K562 (cell line): Measurements from ENCODE around the gene TM7SF2. TPM values are rescaled to one million over a fixed set of nuclear protein-coding genes. Genes with fewer than 3 reads are reported as not detected.

Experiments
- BCOR ChIP-seq: fragments of 450-650 bp; IDR thresholded peaks from 2 replicates; pipeline ENCODE4 v1.6.1; 2016
- CBFA2T3 ChIP-seq: fragments of 450-650 bp; IDR thresholded peaks from 2 replicates; pipeline ENCODE4 v1.6.1; 2017
- MTA3 ChIP-seq: fragments of 450-650 bp; formaldehyde crosslinking; IDR thresholded peaks from 2 replicates; pipeline ENCODE4 v1.6.1; 2017; ENCODE audit warnings: mild to moderate bottlenecking, borderline replicate concordance
- TEAD2 ChIP-seq: fragments of 450-650 bp; IDR thresholded peaks from 2 replicates; pipeline ENCODE4 v1.6.1; 2016; ENCODE audit warnings: missing genetic modification characterization, control low read depth, missing compliant biosample characterization
- TOE1 ChIP-seq, 2 experiments: fragments of 450-650 bp in 1 of 2; sonication (generic) in 1 of 2; formaldehyde crosslinking in 1 of 2; IDR thresholded peaks; 2 replicates each; pipeline versions ENCODE4 v1.7.1 to v1.8.0; 2016 to 2022; ENCODE audit warnings: borderline replicate concordance in 2 of 2, mild to moderate bottlenecking in 2 of 2, antibody characterized with exemption in 1 of 2, inconsistent platforms in 1 of 2, low read depth in 1 of 2, missing genetic modification reagents in 1 of 2, moderate library complexity in 1 of 2
- ZFPM2 ChIP-seq: fragments of 250-450 bp; sonication (Bioruptor Pico); IDR thresholded peaks from 2 replicates; pipeline ENCODE4 v1.5.1; 2022; ENCODE audit warnings: mild to moderate bottlenecking
- ZNF407 ChIP-seq: fragments of 450-650 bp; IDR thresholded peaks from 2 replicates; pipeline ENCODE4 v1.6.1; 2016; ENCODE audit warnings: low read depth
- polyA plus RNA-seq, 8 experiments: library from polyadenylated mRNA; depleted of rRNA in 4 of 8; stranded (reverse) in 5 of 8; unstranded in 3 of 8; fragments of >200 nt; fragmentation: Nextera tagmentation in 2 of 8; fragmentation: Illumina TruSeq in 1 of 8; extraction: Ambion mirVana in 2 of 8; extraction: Trizol in 1 of 8; gene quantifications; 2 replicates each; pipeline versions ENCODE4 v1.2.1 to v1.2.3, GENCODE V29; 2011 to 2014; ENCODE audit warnings: inconsistent platforms in 1 of 8, missing spikeins in 1 of 8
- total RNA-seq, 7 experiments: library from RNA; depleted of rRNA in 6 of 7; stranded (reverse); fragments of >200 nt in 6 of 7; fragmentation: Illumina TruSeq in 2 of 7; extraction: Trizol in 2 of 7; gene quantifications; 2 replicates each; pipeline versions ENCODE4 v1.2.1 to v1.2.3, GENCODE V29; 2011 to 2021; ENCODE audit warnings: low replicate concordance in 1 of 7
- TF ChIP-seq, protein P1 (sequence below): fragments of 450-650 bp; IDR thresholded peaks from 2 replicates; pipeline ENCODE4 v1.6.1; 2017; ENCODE audit warnings: antibody characterized with exemption, mild to moderate bottlenecking

Gene TM7SF2
- total and polyA plus RNA-seq, 9 of the 15 experiments (the other 6 are each of a cell fraction or from before 2014, with no cell fraction given) = 1.2 to 22.0 (median 14.3) TPM

DNA sequence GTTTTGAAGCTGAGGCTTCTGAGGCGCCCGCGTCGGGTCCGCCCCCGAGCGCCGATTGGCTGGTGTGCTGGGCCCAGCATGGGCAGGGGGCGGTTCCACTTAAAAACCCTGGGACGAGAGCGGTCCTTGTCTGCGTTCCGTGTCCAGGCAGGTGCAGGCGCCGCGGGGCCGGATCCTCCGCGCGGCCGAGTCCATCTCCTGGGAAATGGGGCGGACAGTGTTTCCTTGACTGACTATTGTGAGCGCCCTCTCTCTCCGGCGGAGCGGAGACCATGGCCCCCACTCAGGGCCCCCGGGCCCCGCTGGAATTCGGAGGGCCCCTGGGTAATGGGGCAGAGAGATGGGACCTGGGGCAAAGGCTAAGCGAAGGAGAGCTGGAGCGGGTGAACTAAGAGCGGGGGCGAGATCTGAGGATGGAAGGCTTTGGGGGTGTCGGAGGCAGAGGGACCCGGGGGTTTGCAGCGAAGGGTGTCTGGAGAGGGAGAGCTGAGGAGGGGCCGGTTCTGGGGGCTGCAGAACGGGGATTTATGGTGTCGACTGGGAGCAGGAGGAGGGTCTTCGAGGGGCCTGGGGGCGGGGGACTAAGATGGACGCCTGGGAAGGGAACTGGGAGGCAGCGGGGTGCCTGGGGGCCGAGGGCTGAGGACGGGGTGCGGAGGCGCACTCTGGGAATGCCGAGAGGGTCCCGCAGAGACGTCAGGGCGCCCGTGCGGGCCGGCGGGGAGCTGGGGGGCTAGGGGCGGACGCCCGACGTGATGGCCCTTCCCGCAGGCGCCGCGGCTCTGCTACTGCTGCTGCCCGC is at the start of gene TM7SF2 (continued):
- TF ChIP-seq ZNF407 = peak; percentile 45; the same call in 1 of the 2 replicates
- 0 out of 2 replicates have a peak, but pooled peaks have one; percentile 13 for TF ChIP-seq BCOR
- no peak for TF ChIP-seq TEAD2
- TF ChIP-seq TOE1 (IDR thresholded peaks at IDR 0.05; ENCODE audit: borderline replicate concordance) = 0 out of 2 replicates have a peak, but pooled peaks have one; percentile 35
- no peak for TF ChIP-seq TOE1 (CRISPR knock-in tag; IDR thresholded peaks at IDR 0.05; ENCODE audit: borderline replicate concordance, low read depth)
- no peak for TF ChIP-seq CBFA2T3
- peak; percentile 95 for TF ChIP-seq MTA3
- TF ChIP-seq, protein P1, sequence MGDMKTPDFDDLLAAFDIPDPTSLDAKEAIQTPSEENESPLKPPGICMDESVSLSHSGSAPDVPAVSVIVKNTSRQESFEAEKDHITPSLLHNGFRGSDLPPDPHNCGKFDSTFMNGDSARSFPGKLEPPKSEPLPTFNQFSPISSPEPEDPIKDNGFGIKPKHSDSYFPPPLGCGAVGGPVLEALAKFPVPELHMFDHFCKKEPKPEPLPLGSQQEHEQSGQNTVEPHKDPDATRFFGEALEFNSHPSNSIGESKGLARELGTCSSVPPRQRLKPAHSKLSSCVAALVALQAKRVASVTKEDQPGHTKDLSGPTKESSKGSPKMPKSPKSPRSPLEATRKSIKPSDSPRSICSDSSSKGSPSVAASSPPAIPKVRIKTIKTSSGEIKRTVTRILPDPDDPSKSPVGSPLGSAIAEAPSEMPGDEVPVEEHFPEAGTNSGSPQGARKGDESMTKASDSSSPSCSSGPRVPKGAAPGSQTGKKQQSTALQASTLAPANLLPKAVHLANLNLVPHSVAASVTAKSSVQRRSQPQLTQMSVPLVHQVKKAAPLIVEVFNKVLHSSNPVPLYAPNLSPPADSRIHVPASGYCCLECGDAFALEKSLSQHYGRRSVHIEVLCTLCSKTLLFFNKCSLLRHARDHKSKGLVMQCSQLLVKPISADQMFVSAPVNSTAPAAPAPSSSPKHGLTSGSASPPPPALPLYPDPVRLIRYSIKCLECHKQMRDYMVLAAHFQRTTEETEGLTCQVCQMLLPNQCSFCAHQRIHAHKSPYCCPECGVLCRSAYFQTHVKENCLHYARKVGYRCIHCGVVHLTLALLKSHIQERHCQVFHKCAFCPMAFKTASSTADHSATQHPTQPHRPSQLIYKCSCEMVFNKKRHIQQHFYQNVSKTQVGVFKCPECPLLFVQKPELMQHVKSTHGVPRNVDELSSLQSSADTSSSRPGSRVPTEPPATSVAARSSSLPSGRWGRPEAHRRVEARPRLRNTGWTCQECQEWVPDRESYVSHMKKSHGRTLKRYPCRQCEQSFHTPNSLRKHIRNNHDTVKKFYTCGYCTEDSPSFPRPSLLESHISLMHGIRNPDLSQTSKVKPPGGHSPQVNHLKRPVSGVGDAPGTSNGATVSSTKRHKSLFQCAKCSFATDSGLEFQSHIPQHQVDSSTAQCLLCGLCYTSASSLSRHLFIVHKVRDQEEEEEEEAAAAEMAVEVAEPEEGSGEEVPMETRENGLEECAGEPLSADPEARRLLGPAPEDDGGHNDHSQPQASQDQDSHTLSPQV = no peak
- TF ChIP-seq ZFPM2 (CRISPR knock-in tag) = 0 out of 2 replicates have a peak, but pooled peaks have one; percentile 10
